ENCODE data around the gene B3GAT1. TPM values are rescaled to one million over a fixed set of nuclear protein-coding genes. Genes with fewer than 3 reads are reported as not detected.

Gene B3GAT1
- polyA plus RNA-seq, 1 of the 3 experiments (the other 2 are of a cell fraction): 0.15 TPM

DNA sequence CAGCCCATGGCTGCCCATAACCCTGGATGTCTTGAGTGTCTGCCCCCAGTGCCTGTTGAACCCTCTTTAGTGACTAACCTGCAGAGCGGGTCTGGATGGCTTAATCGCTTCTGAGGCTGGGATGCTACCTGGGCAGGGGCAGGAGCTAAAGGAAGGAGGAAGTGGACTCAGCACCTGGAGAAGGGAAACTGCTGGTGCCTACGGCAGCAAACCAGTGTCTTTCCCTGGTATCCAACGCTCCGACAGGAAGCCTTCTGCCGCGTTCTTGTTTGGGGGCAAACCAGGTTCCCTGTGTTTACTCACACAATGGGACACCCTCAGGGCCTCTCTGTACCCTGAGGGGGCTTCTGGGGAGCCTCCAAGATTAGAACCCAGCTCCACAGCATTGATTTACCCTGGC lies 38.1 kb upstream of the B3GAT1 start:
- H3K9me3 ChIP-seq: no peaks in the 10 kb centered on the region
- TF ChIP-seq EP300 (IDR thresholded peaks at IDR 0.05; ENCODE audit: borderline replicate concordance in 1 of 2, low read depth in 1 of 2, low read length in 1 of 2): no peak
- TF ChIP-seq, protein P1, sequence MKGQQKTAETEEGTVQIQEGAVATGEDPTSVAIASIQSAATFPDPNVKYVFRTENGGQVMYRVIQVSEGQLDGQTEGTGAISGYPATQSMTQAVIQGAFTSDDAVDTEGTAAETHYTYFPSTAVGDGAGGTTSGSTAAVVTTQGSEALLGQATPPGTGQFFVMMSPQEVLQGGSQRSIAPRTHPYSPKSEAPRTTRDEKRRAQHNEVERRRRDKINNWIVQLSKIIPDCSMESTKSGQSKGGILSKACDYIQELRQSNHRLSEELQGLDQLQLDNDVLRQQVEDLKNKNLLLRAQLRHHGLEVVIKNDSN (IDR thresholded peaks at IDR 0.05; ENCODE audit: borderline replicate concordance, low read depth): no peak
- TF ChIP-seq CHD2 (IDR thresholded peaks at IDR 0.05; ENCODE audit: low read length, partially characterized antibody): no peak
- no peak for TF ChIP-seq TCF12 (IDR thresholded peaks at IDR 0.05)
- TF ChIP-seq GABPA (IDR thresholded peaks at IDR 0.05; ENCODE audit: low read depth): no peak
- TF ChIP-seq ELF1 (IDR thresholded peaks at IDR 0.05): no peak
- TF ChIP-seq RCOR1 (IDR thresholded peaks at IDR 0.05; ENCODE audit: low read length): no peak
- TF ChIP-seq, protein P2, sequence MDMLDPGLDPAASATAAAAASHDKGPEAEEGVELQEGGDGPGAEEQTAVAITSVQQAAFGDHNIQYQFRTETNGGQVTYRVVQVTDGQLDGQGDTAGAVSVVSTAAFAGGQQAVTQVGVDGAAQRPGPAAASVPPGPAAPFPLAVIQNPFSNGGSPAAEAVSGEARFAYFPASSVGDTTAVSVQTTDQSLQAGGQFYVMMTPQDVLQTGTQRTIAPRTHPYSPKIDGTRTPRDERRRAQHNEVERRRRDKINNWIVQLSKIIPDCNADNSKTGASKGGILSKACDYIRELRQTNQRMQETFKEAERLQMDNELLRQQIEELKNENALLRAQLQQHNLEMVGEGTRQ (IDR thresholded peaks at IDR 0.05; ENCODE audit: borderline replicate concordance, low read depth, low read length): no peak
- TF ChIP-seq, protein P3, sequence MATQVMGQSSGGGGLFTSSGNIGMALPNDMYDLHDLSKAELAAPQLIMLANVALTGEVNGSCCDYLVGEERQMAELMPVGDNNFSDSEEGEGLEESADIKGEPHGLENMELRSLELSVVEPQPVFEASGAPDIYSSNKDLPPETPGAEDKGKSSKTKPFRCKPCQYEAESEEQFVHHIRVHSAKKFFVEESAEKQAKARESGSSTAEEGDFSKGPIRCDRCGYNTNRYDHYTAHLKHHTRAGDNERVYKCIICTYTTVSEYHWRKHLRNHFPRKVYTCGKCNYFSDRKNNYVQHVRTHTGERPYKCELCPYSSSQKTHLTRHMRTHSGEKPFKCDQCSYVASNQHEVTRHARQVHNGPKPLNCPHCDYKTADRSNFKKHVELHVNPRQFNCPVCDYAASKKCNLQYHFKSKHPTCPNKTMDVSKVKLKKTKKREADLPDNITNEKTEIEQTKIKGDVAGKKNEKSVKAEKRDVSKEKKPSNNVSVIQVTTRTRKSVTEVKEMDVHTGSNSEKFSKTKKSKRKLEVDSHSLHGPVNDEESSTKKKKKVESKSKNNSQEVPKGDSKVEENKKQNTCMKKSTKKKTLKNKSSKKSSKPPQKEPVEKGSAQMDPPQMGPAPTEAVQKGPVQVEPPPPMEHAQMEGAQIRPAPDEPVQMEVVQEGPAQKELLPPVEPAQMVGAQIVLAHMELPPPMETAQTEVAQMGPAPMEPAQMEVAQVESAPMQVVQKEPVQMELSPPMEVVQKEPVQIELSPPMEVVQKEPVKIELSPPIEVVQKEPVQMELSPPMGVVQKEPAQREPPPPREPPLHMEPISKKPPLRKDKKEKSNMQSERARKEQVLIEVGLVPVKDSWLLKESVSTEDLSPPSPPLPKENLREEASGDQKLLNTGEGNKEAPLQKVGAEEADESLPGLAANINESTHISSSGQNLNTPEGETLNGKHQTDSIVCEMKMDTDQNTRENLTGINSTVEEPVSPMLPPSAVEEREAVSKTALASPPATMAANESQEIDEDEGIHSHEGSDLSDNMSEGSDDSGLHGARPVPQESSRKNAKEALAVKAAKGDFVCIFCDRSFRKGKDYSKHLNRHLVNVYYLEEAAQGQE (IDR thresholded peaks at IDR 0.05; ENCODE audit: low read depth, low read length): no peak
- TF ChIP-seq FOXJ3 (CRISPR knock-in tag; IDR thresholded peaks at IDR 0.05): no peak
- TF ChIP-seq YY1 (IDR thresholded peaks at IDR 0.05; ENCODE audit: low read depth): no peak
- TF ChIP-seq, protein P4, sequence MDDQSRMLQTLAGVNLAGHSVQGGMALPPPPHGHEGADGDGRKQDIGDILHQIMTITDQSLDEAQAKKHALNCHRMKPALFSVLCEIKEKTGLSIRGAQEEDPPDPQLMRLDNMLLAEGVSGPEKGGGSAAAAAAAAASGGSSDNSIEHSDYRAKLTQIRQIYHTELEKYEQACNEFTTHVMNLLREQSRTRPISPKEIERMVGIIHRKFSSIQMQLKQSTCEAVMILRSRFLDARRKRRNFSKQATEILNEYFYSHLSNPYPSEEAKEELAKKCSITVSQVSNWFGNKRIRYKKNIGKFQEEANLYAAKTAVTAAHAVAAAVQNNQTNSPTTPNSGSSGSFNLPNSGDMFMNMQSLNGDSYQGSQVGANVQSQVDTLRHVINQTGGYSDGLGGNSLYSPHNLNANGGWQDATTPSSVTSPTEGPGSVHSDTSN (IDR thresholded peaks at IDR 0.05): no peak
- no peak for TF ChIP-seq RXRA (IDR thresholded peaks at IDR 0.05; ENCODE audit: borderline replicate concordance, low read depth)
- no peak for TF ChIP-seq TEAD4 (IDR thresholded peaks at IDR 0.05; ENCODE audit: borderline replicate concordance, insufficient read depth)
- TF ChIP-seq POLR2AphosphoS5 (IDR thresholded peaks at IDR 0.05; ENCODE audit: low read depth, low read length): no peak
- no peak for TF ChIP-seq GATA2 (CRISPR knock-in tag; IDR thresholded peaks at IDR 0.05)
- no peak for TF ChIP-seq RAD21 (IDR thresholded peaks at IDR 0.05; ENCODE audit: low read length)
- no peak for TF ChIP-seq FOSL2 (IDR thresholded peaks at IDR 0.05; ENCODE audit: borderline replicate concordance, low read depth)
- no peak for TF ChIP-seq FOXM1 (IDR thresholded peaks at IDR 0.05; ENCODE audit: low read depth)
- CTCF ChIA-PET: interaction anchor here (0.8 kb wide), 1 partner anchor 90 kb away, joined by 3 read pairs; no protein-coding TSS in a partner anchor

More for the DNA sequence above, 38.1 kb upstream of the B3GAT1 start:
- Histone ChIP-seq H3F3A (replicated peaks; ENCODE audit: insufficient read depth) (no peaks in the 10 kb centered on the region), H3K27ac (ENCODE audit: low read depth in 2 of 2, low read length in 1 of 2) (no peak overlapping the region), H3K4me2 (no peak overlapping the region), H3K27me3 (ENCODE audit: insufficient read depth) (no peaks in the 10 kb centered on the region), H3K9me2 (no peaks in the 10 kb centered on the region), H2AFZ (ENCODE audit: low read depth) (no peak overlapping the region), H3K4me1 (ENCODE audit: control insufficient read depth in 1 of 2, insufficient read depth in 2 of 2, low read depth in 1 of 2, low read length in 1 of 2) (peaks cover 0 to 14% of the 10 kb centered on the region in 2 experiments; a peak in 1 of 4 replicates), H3K79me2 (ENCODE audit: insufficient read depth) (no peaks in the 10 kb centered on the region), H3K36me3 (replicated peaks in 1 of 2; ENCODE audit: control insufficient read depth in 1 of 2, insufficient read depth in 2 of 2, low read length in 1 of 2) (no peaks in the 10 kb centered on the region), H3K9ac (no peak overlapping the region), H4K20me1 (ENCODE audit: insufficient read depth) (no peaks in the 10 kb centered on the region), H3K4me3 (ENCODE audit: low read depth in 2 of 2, low read length in 1 of 2) (no peak overlapping the region)
- 70% methylated on average over 7 of the region's 7 CpGs for WGBS (ENCODE audit: low lambda C conversion rate)
- no peak for DNase-seq
- POLR2A ChIA-PET: no interaction called here

All from SK-N-SH (cell line).